ENCODE data around the gene ALDH3B1.

Gene ALDH3B1

GRCh38 chr11:68007498-68008380 is 2.4 kb upstream of the ALDH3B1 start:
- H3K36me3 ChIP-seq (ENCODE audit: control insufficient read depth, insufficient read depth, low read length): no peaks in the 10 kb centered on the region
- DNase-seq (ENCODE audit: low read depth, low spot score): no peak
- H3K4me3 ChIP-seq (ENCODE audit: low read length): no peak overlapping the region
- H3K9me3 ChIP-seq (ENCODE audit: control insufficient read depth, insufficient read depth, low read length): no peaks in the 10 kb centered on the region
- H3K27me3 ChIP-seq (ENCODE audit: control insufficient read depth, insufficient read depth, low read length): no peaks in the 10 kb centered on the region
- no peak overlapping the region for H3K27ac ChIP-seq (ENCODE audit: low read length)
- peaks cover 12% of the 10 kb centered on the region for H3K4me1 ChIP-seq (ENCODE audit: control insufficient read depth, insufficient read depth, low read length)
- WGBS (ENCODE audit: insufficient coverage, insufficient read length): no CpG with 5 or more reads among the region's 16 CpGs

- H3K27me3 ChIP-seq (ENCODE audit: control insufficient read depth, insufficient read depth, low read length): no peaks in the 10 kb centered on the region
- H3K4me3 ChIP-seq (ENCODE audit: low read length): no peak overlapping the region
- H3K4me1 ChIP-seq (ENCODE audit: control insufficient read depth, insufficient read depth, low read length): peaks cover 10% of the 10 kb centered on the region
- H3K36me3 ChIP-seq (ENCODE audit: control insufficient read depth, insufficient read depth, low read length): no peaks in the 10 kb centered on the region
- no peak overlapping the region for H3K27ac ChIP-seq (ENCODE audit: low read length)
- H3K9me3 ChIP-seq (ENCODE audit: control insufficient read depth, insufficient read depth, low read length): no peaks in the 10 kb centered on the region
- no CpG with 5 or more reads among the region's 27 CpGs for WGBS (ENCODE audit: insufficient coverage, insufficient read length)
- no peak for DNase-seq (ENCODE audit: low read depth, low spot score)
Measured at GRCh38 chr11:68008381-68009337, 1.5 kb upstream of the ALDH3B1 start.

- Histone ChIP-seq H3K4me1 (ENCODE audit: control insufficient read depth, insufficient read depth, low read length) (peaks cover 8% of the 10 kb centered on the region), H3K27ac (ENCODE audit: low read length) (no peak overlapping the region)
Measured at GRCh38 chr11:68009391-68010089, 587 bp upstream of the ALDH3B1 start.

GRCh38 chr11:68011051-68011943 is 1.2 kb downstream of the ALDH3B1 start:
- H3K4me3 ChIP-seq (ENCODE audit: low read length): no peak overlapping the region
- no peaks in the 10 kb centered on the region for H3K27me3 ChIP-seq (ENCODE audit: control insufficient read depth, insufficient read depth, low read length)
- H3K36me3 ChIP-seq (ENCODE audit: control insufficient read depth, insufficient read depth, low read length): peaks cover 2% of the 10 kb centered on the region; the same call in 1 of the 2 replicates
- H3K9me3 ChIP-seq (ENCODE audit: control insufficient read depth, insufficient read depth, low read length): no peaks in the 10 kb centered on the region
- H3K4me1 ChIP-seq (ENCODE audit: control insufficient read depth, insufficient read depth, low read length): peaks cover 7% of the 10 kb centered on the region
- WGBS (ENCODE audit: insufficient coverage, insufficient read length): no CpG with 5 or more reads among the region's 16 CpGs
- no peak overlapping the region for H3K27ac ChIP-seq (ENCODE audit: low read length)
- no peak for DNase-seq (ENCODE audit: low read depth, low spot score)

More at GRCh38 chr11:68009391-68010089, 587 bp upstream of the ALDH3B1 start:
- DNase-seq (ENCODE audit: low read depth, low spot score): no peak
- WGBS (ENCODE audit: insufficient coverage, insufficient read length): no CpG with 5 or more reads among the region's 12 CpGs
- no peaks in the 10 kb centered on the region for H3K27me3 ChIP-seq (ENCODE audit: control insufficient read depth, insufficient read depth, low read length)
- H3K4me3 ChIP-seq (ENCODE audit: low read length): no peak overlapping the region
- no peaks in the 10 kb centered on the region for H3K9me3 ChIP-seq (ENCODE audit: control insufficient read depth, insufficient read depth, low read length)
- H3K36me3 ChIP-seq (ENCODE audit: control insufficient read depth, insufficient read depth, low read length): no peaks in the 10 kb centered on the region

- H3K27me3 ChIP-seq (ENCODE audit: control insufficient read depth, insufficient read depth, low read length): no peaks in the 10 kb centered on the region
- no peak overlapping the region for H3K27ac ChIP-seq (ENCODE audit: low read length)
- peaks cover 7% of the 10 kb centered on the region for H3K4me1 ChIP-seq (ENCODE audit: control insufficient read depth, insufficient read depth, low read length)
- peaks cover 2% of the 10 kb centered on the region; the same call in 1 of the 2 replicates for H3K36me3 ChIP-seq (ENCODE audit: control insufficient read depth, insufficient read depth, low read length)
- WGBS (ENCODE audit: insufficient coverage, insufficient read length): no CpG with 5 or more reads among the region's 17 CpGs
- no peak overlapping the region for H3K4me3 ChIP-seq (ENCODE audit: low read length)
- H3K9me3 ChIP-seq (ENCODE audit: control insufficient read depth, insufficient read depth, low read length): no peaks in the 10 kb centered on the region
- DNase-seq (ENCODE audit: low read depth, low spot score): no peak
Measured at GRCh38 chr11:68012044-68012842, 2.1 kb downstream of the ALDH3B1 start.

GRCh38 chr11:68012843-68013610 is 2.9 kb downstream of the ALDH3B1 start:
- H3K9me3 ChIP-seq (ENCODE audit: control insufficient read depth, insufficient read depth, low read length): no peaks in the 10 kb centered on the region
- no peaks in the 10 kb centered on the region for H3K27me3 ChIP-seq (ENCODE audit: control insufficient read depth, insufficient read depth, low read length)
- H3K4me1 ChIP-seq (ENCODE audit: control insufficient read depth, insufficient read depth, low read length): peaks cover 7% of the 10 kb centered on the region
- no peak overlapping the region for H3K4me3 ChIP-seq (ENCODE audit: low read length)
- H3K36me3 ChIP-seq (ENCODE audit: control insufficient read depth, insufficient read depth, low read length): peaks cover 2% of the 10 kb centered on the region; the same call in 1 of the 2 replicates
- WGBS (ENCODE audit: insufficient coverage, insufficient read length): no CpG with 5 or more reads among the region's 16 CpGs
- H3K27ac ChIP-seq (ENCODE audit: low read length): no peak overlapping the region
- DNase-seq (ENCODE audit: low read depth, low spot score): no peak

- Histone ChIP-seq H3K36me3 (ENCODE audit: control insufficient read depth, insufficient read depth, low read length) (peaks cover 2% of the 10 kb centered on the region; the same call in 1 of the 2 replicates), H3K27me3 (ENCODE audit: control insufficient read depth, insufficient read depth, low read length) (no peaks in the 10 kb centered on the region), H3K9me3 (ENCODE audit: control insufficient read depth, insufficient read depth, low read length) (no peaks in the 10 kb centered on the region), H3K4me1 (ENCODE audit: control insufficient read depth, insufficient read depth, low read length) (peaks cover 7% of the 10 kb centered on the region), H3K27ac (ENCODE audit: low read length) (no peak overlapping the region), H3K4me3 (ENCODE audit: low read length) (no peak overlapping the region)
- no CpG with 5 or more reads among the region's 14 CpGs for WGBS (ENCODE audit: insufficient coverage, insufficient read length)
- DNase-seq (ENCODE audit: low read depth, low spot score): no peak
Measured at GRCh38 chr11:68013611-68014156, 3.6 kb downstream of the ALDH3B1 start.

- WGBS (ENCODE audit: insufficient coverage, insufficient read length): no CpG with 5 or more reads among the region's 16 CpGs
- peaks cover 2% of the 10 kb centered on the region; the same call in 1 of the 2 replicates for H3K36me3 ChIP-seq (ENCODE audit: control insufficient read depth, insufficient read depth, low read length)
- no peak overlapping the region for H3K27ac ChIP-seq (ENCODE audit: low read length)
- peaks cover 7% of the 10 kb centered on the region for H3K4me1 ChIP-seq (ENCODE audit: control insufficient read depth, insufficient read depth, low read length)
- no peak overlapping the region for H3K4me3 ChIP-seq (ENCODE audit: low read length)
- H3K27me3 ChIP-seq (ENCODE audit: control insufficient read depth, insufficient read depth, low read length): no peaks in the 10 kb centered on the region
- no peak for DNase-seq (ENCODE audit: low read depth, low spot score)
- no peaks in the 10 kb centered on the region for H3K9me3 ChIP-seq (ENCODE audit: control insufficient read depth, insufficient read depth, low read length)
Measured at GRCh38 chr11:68014157-68014946, 4.2 kb downstream of the ALDH3B1 start.
